GM21737 (cell line): Measurements from ENCODE around the gene TMEM221.

Experiments
- ATAC-seq: cut with Tn5 transposase; IDR thresholded peaks from one replicate; pipeline ENCODE4 v1.9.1; 2021; ENCODE audit warnings: mild to moderate bottlenecking, moderate library complexity; ENCODE audit not compliant: unreplicated experiment

TMEM221 gene

DNA sequence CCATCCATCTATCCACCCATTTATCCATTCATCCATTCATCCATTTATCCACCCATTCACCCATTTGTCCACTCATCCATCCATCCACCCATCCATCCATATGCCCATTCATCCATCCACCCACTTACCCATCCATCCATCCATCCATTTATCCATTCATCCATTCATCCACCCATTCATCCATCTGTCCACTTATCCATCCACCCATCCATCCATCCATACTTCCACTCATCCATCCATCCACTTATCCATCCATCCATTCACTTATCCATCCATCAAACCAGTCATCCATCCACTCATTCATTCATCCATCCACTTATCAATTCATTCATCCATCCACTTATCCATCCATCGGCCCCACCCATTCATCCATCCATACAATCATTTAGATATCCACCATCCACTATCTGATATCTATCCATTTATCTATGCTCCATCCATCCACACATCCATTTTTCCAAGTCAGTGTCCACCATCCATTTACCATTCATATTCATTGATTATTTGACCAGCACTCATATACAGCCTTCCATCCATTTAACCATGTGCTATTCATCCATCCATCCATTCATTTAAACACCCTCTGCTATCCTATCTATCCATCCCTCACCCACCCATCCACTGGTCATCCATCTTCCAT lies 2.8 kb downstream of the TMEM221 start:
- no peak for ATAC-seq

DNA sequence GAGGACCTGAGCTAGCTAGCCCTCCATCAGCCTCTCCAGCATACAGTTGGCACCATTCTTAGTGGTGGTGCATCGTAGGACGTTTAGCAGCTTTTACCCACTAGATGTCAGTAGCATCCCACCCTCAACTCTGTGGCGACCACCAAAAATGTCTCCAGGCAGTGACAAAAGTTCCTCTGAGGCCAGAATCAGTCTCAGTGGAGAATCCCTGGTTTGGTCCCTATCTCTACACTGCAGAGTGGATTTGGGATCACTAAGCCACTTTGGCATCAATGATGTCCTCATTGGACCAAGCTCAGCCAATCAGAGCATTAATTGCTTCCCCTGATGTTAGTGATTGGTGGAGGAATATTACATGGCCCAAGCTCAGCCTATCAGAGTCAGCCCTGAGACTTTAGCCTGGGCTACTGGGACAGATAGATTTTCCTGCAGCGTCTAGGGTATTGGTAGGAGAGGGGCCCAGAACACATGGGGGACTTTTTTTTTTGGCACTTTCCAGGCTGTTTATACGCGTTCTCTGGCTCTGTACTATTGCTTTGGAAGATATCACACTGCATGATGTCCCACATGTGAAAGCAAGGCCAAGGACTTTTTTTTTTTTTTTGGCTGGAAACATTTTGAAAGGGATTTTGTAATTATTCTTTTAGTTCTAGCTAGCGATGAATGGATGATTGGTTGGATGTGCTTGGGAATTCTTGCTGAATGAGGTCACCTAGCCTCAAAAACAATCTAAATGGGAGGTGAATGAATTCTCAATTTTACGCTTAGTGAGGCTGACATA lies 7.0 kb downstream of the TMEM221 start:
- no peak for ATAC-seq

GRCh38 chr19:17436874-17437267 lies 11.6 kb downstream of the TMEM221 start:
- ATAC-seq, result no peak

GRCh38 chr19:17436094-17436873 lies 12.2 kb downstream of the TMEM221 start:
- no peak for ATAC-seq

GRCh38 chr19:17435218-17435617 lies 13.2 kb downstream of the TMEM221 start:
- no peak for ATAC-seq

DNA sequence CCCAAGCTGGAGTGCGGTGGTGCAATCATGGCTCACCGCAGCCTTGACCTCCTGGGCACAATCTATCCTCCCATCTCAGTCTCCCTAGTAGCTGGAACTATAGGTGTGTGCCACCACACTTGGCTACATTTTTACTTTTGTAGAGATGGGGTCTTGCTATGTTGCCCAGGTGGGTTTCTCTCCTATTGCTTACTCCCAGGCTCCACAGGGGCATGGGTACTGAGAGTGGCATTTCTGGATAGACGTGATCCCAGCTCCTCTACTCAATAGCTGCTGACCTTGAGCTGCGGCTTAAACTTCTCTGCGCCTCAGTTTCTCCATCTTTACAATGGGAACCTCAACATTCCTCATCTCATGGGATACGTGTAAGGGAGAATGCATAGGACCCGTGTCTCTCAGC lies 17.1 kb downstream of the TMEM221 start:
- no peak for ATAC-seq

DNA sequence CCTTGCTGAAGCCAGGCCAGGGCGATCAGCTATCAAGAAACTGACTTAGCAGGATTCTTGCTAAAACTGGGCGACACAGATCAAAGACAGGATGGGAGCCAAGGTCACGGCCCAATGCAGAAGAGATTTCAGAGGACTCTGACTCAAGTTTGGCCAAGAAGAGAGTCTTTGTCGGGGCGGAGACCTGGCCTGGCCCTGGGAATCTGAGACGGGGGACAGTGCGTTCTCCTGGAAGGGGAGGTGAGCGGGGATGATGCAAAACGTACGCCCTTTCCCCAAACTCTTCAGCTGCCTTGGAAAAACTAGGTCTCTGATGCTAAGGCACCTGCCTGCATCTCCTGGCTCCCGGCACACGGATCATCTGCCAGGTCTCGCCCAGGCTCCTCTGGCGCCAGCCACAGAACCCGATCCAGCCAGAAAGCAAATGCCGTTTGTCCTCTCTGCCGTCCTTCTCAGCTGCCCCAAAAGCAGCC lies 18.8 kb downstream of the TMEM221 start:
- ATAC-seq, result no peak

DNA sequence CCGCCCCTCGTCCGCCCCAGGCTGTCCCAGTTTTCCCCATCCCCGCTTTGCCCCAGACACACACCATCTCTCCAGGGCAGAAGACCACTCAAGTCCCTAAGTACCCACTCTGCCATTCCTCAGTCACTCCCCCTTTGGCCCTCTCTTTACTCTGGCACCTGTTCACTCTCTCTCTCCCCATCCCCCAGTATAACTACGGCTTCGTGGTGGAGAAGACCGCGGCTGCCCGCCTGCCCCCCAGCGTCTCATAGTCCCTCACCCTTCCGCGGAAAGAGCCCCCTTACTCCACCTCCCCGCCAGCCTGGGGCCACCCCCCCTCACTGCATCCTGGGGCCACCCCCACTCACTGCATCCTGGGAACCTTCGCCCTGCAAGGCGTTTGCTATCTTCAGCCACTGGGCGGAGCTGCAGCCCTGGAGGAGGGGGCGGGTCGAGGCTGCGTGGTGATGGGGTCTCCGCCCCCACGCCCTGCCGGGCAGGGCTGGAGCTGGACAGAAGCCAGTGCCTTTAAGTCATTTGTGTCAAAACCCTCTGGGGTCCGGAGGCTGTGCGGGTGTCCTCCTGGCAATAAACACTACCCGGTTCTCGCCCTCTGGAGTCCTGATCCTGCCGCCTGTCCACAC lies 23.6 kb downstream of the TMEM221 start:
- ATAC-seq, result no peak

- ATAC-seq, result no peak
Observed at GRCh38 chr19:17423429-17424208, 24.8 kb downstream of the TMEM221 start.

DNA sequence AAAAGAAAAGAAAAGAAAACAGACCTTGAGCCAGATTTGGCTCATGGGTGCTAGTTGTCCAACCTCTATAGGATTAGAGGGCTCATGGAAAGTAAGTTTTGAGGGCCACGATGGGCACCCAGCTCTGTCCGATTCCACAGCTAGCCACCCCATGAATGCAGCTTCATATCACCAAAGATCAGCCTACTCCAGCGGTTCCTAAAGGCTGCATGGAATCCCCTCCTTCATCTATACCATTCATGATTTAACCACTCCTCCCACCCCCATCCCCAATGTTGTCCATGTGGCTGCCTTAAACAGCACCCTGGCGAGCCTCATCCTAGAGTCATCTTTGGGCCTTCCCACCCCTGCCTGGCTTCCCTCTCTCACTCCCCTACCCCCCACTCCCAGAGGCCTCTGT lies 26.5 kb downstream of the TMEM221 start:
- no peak for ATAC-seq

DNA sequence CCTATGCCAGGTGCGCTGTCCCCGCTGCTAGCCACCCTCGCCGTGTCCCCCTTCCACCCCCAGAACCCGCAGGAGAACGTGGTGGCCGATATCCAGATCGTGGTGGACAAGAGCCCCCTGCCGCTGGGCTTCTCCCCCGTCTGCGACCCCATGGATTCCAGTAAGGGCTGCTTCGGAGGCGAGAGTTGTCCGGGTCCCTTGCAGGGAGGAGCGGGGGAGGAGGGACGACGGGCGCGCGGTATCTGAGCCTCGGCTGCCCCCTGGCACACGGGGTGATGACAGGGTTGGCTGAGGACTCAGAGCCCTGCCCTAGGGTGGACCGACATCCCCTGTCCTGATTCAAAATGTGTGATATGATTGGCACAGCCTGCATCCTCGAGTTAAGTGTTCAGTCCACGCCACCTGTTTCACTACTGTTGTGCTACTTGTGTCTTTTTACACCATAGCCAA lies 28.0 kb downstream of the TMEM221 start:
- peak; percentile 21 for ATAC-seq

GRCh38 chr19:17419621-17420474 lies 28.6 kb downstream of the TMEM221 start, which contains the start of gene MVB12A:
Gene MVB12A (plus strand): TSS chr19:17420047. CDS start chr19:17420136, 89 bp downstream.
- peak; percentile 80 for ATAC-seq

GRCh38 chr19:17419154-17419620 lies 29.3 kb downstream of the TMEM221 start:
- ATAC-seq, result no peak

GRCh38 chr19:17418710-17419109 lies 29.8 kb downstream of the TMEM221 start:
- no peak for ATAC-seq

GRCh38 chr19:17415121-17415520 lies 33.3 kb downstream of the TMEM221 start:
- no peak for ATAC-seq

GRCh38 chr19:17414097-17414496 lies 34.4 kb downstream of the TMEM221 start:
- ATAC-seq, result no peak

DNA sequence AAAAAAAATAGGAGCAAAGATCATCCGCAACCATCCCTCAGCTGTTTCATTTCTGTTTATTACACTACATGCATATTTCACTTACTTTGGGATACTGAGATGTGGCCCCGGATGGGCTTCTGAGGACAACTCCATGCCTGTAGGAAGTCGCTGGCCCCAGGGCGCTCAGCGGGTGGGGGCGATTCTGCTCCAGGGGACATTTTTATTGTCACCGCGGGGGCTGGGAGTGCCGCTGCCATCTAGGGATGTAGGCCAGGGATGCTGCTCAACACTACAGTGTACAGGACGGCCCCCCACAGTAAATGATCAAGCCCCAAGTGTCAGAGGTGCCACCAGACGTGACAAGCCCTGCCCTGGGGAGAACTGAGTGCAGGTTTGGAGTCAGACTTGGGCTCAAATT lies 36.7 kb downstream of the TMEM221 start:
- ATAC-seq, result no peak

DNA sequence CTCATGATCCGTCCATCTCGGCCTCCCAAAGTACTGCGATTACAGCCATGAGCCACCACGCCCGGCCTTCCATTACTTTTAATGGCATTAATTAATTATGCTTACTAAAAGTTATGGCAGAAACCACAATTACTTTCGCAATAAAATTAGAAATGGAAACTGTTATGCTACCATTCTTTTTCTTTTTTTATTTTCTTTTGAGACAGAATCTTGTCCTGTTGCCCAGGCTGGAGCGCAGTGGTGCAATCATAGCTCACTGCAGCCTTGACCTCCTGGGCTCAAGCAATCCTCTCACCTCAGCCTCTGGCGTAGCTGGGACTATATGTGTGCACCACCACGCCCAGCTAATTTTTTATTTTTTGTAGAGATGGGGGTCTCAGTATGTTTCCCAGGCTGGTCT lies 38.5 kb downstream of the TMEM221 start:
- no peak for ATAC-seq

DNA sequence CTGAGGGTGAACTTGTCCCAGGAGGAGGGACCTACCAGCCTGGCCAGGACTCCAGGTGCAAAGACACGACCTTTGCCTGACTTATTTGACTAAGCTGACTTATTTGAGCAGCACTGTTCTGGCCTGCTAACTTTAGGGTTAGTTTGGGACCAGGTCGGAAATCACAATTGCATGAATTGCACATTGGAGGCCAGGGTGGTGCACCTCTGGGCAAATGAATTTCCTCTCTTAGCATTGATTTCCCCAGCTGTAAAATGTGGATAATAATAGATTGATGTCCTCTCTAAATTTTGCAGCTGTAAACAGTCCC lies 41.6 kb downstream of the TMEM221 start:
- ATAC-seq, result no peak
